ENCODE measurements around the gene MCTP1.

The MCTP1 gene

GRCh38 chr5:94699562-94699961 lies 585.3 kb downstream of the MCTP1 start:
- no peak for DNase-seq (ENCODE audit: low read depth in 2 of 2)

GRCh38 chr5:94698197-94698596 lies 586.7 kb downstream of the MCTP1 start:
- no peak for DNase-seq (ENCODE audit: low read depth in 2 of 2)

- DNase-seq (ENCODE audit: low read depth in 2 of 2) = no peak
These were observed 590.2 kb downstream of the MCTP1 start for GRCh38 chr5:94694671-94695070.

- no peak for DNase-seq (ENCODE audit: low read depth in 2 of 2)
These were observed 591.0 kb downstream of the MCTP1 start for GRCh38 chr5:94693845-94694370.

- no peak for DNase-seq (ENCODE audit: low read depth in 2 of 2)
These were observed 591.7 kb downstream of the MCTP1 start for GRCh38 chr5:94693043-94693822.

- no peak for DNase-seq (ENCODE audit: low read depth in 2 of 2)
These were observed 592.3 kb downstream of the MCTP1 start for GRCh38 chr5:94692581-94692980.

GRCh38 chr5:94691949-94692348 lies 592.9 kb downstream of the MCTP1 start:
- no peak for DNase-seq (ENCODE audit: low read depth in 2 of 2)

- no peak for DNase-seq (ENCODE audit: low read depth in 2 of 2)
These were observed 593.6 kb downstream of the MCTP1 start for GRCh38 chr5:94691291-94691690.

- DNase-seq (ENCODE audit: low read depth in 2 of 2) = no peak
These were observed 594.1 kb downstream of the MCTP1 start for GRCh38 chr5:94690778-94691177.

- DNase-seq (ENCODE audit: low read depth in 2 of 2) = no peak
These were observed 595.0 kb downstream of the MCTP1 start for GRCh38 chr5:94689908-94690307.

GRCh38 chr5:94682814-94683520 lies 601.9 kb downstream of the MCTP1 start:
- DNase-seq (ENCODE audit: low read depth in 2 of 2) = no peak

- no peak for DNase-seq (ENCODE audit: low read depth in 2 of 2)
These were observed 608.8 kb downstream of the MCTP1 start for GRCh38 chr5:94675965-94676618.

- DNase-seq (ENCODE audit: low read depth in 2 of 2) = no peak
These were observed 610.2 kb downstream of the MCTP1 start for GRCh38 chr5:94674490-94675382.

GRCh38 chr5:94672746-94673145 lies 612.1 kb downstream of the MCTP1 start:
- no peak for DNase-seq (ENCODE audit: low read depth in 2 of 2)

GRCh38 chr5:94670726-94671125 lies 614.2 kb downstream of the MCTP1 start:
- DNase-seq (ENCODE audit: low read depth in 2 of 2) = no peak

- no peak for DNase-seq (ENCODE audit: low read depth in 2 of 2)
These were observed 617.0 kb downstream of the MCTP1 start for GRCh38 chr5:94667937-94668336.

GRCh38 chr5:94661086-94661485 lies 623.8 kb downstream of the MCTP1 start:
- no peak for DNase-seq (ENCODE audit: low read depth in 2 of 2)

- DNase-seq (ENCODE audit: low read depth in 2 of 2) = no peak
These were observed 624.4 kb downstream of the MCTP1 start for GRCh38 chr5:94660506-94660905.

GRCh38 chr5:94658272-94658671 lies 626.6 kb downstream of the MCTP1 start:
- DNase-seq (ENCODE audit: low read depth in 2 of 2) = no peak

Data from activated CD8-positive, alpha-beta memory T cell treated with anti-CD3 and anti-CD28 coated beads for 4 hours (primary cell).